Cardiac muscle cell (in vitro differentiated cells and primary cell): ENCODE results near the gene EP400. TPM values are rescaled to one million over a fixed set of nuclear protein-coding genes. Genes with fewer than 3 reads are reported as not detected.
"Not testable (repeated sequence)": the region's sequence is repeated elsewhere in the genome, so short reads cannot be mapped to it uniquely, and the experiment has no call there.

Experiments
- DNase-seq, 2 donors: peaks; one replicate each; pipeline versions ENCODE4 v3.0.0 to v3.0.0-alpha.2; 2010 to 2017; ENCODE audit warnings: low read depth in 1 of 2, low spot score in 1 of 2
- H3K27ac ChIP-seq: fragments of 200-600 bp; sonication (generic); 2 replicates; pipeline ENCODE4 v1.5.1; 2016
- H3K27me3 ChIP-seq: fragments of 200-600 bp; sonication (generic); 2 replicates; pipeline ENCODE4 v1.6.0; 2016; ENCODE audit warnings: control low read depth
- H3K36me3 ChIP-seq: fragments of 200-600 bp; sonication (generic); 2 replicates; pipeline ENCODE4 v1.5.1; 2016; ENCODE audit warnings: control low read depth
- H3K4me1 ChIP-seq: fragments of 200-600 bp; sonication (generic); 2 replicates; pipeline ENCODE4 v1.8.1; 2017; ENCODE audit warnings: low read depth, mild to moderate bottlenecking, mixed run types
- H3K4me3 ChIP-seq: fragments of 200-600 bp; sonication (generic); 2 replicates; pipeline ENCODE4 v1.5.1; 2016; ENCODE audit warnings: mild to moderate bottlenecking
- H3K9me3 ChIP-seq: fragments of 200-600 bp; sonication (generic); 2 replicates; pipeline ENCODE4 v1.5.1; 2017; ENCODE audit warnings: low read depth, mild to moderate bottlenecking, control low read depth
- polyA plus RNA-seq: library from polyadenylated mRNA; unstranded; fragments of >200 nt; fragmentation: Nextera tagmentation; extraction: Ambion mirVana; gene quantifications from 2 replicates; pipeline ENCODE4 v1.2.1, GENCODE V29; 2016
- total RNA-seq: library from RNA; depleted of rRNA; stranded (reverse); fragments of >200 nt; gene quantifications from 2 replicates; pipeline ENCODE4 v1.2.3, GENCODE V29; 2016
- TF ChIP-seq, protein P1 (sequence below): IDR thresholded peaks from 2 replicates; pipeline ENCODE4 v1.5.1; 2012; ENCODE audit warnings: low read depth, mild to moderate bottlenecking, low read length

The EP400 gene
- total and polyA plus RNA-seq, 2 experiments from 2014 or later: 14.6 to 28.4 TPM

DNA sequence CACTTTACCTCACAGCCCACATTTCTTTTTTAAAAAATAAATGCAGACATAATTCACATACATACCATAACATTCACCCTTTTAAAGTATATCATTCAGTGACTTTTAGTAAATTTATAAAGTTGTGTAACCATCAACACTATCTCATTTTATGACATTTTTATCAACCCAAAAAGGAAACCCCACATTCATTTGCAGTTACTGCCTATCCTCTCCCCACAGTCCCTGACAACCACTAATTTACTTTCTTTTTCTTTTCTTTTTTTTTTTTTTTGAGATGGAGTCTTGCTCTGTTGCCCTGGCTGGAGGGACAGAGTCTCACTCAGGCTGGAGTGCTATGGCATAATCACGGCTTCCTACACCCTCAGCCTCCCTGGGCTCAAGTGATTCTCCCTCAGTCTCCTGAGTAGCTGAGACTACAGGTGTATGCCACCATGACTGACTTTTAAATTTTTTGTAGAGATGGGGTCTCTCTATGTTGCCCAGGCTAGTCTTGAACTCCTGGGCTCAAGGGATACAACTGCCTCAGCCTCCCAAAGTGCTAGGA lies 1.5 kb upstream of the EP400 start:
- H3K27ac ChIP-seq: no peak overlapping the region
- H3K27me3 ChIP-seq: no peaks in the 10 kb centered on the region
- DNase-seq: peak in 1 of 2 donors; percentile 29
- H3K4me1 ChIP-seq: no peaks in the 10 kb centered on the region
- H3K4me3 ChIP-seq: no peak overlapping the region
- TF ChIP-seq, protein P1, sequence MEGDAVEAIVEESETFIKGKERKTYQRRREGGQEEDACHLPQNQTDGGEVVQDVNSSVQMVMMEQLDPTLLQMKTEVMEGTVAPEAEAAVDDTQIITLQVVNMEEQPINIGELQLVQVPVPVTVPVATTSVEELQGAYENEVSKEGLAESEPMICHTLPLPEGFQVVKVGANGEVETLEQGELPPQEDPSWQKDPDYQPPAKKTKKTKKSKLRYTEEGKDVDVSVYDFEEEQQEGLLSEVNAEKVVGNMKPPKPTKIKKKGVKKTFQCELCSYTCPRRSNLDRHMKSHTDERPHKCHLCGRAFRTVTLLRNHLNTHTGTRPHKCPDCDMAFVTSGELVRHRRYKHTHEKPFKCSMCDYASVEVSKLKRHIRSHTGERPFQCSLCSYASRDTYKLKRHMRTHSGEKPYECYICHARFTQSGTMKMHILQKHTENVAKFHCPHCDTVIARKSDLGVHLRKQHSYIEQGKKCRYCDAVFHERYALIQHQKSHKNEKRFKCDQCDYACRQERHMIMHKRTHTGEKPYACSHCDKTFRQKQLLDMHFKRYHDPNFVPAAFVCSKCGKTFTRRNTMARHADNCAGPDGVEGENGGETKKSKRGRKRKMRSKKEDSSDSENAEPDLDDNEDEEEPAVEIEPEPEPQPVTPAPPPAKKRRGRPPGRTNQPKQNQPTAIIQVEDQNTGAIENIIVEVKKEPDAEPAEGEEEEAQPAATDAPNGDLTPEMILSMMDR: no peak
- H3K9me3 ChIP-seq: no peaks in the 10 kb centered on the region
- H3K36me3 ChIP-seq: no peaks in the 10 kb centered on the region

DNA sequence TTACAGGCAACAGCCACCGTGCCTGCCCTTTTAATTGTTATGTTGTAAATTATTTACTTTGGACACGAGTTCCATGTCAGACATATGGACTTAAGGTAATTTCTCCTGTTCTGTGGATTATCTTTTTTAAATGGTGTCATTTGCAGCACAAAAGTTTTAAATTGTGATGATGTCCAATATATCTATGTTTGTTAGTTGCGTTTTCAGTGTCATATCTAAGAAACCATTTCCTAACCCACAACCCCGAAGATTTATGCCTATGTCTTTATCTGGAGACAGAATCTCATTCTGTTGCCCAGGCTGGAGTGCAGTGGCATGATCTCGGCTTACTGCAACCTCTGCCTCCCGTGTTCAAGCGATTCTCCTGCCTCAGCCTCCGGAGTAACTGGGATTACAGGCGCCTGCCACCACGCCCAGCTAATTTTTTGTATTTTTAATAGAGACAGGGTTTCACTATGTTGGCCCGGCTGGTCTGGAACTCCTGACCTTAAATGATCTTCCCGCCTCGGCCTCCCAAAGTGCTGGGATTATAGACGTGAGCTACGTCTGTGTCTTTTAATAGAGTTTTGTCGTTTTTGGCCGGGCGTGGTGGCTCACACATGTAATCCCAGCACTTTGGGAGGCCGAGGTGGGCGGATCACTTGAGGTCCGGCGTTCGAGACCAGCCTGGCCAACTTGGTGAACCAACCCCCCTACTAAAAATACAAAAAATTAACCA lies 870 bp upstream of the EP400 start:
- DNase-seq: not testable (repeated sequence)

DNA sequence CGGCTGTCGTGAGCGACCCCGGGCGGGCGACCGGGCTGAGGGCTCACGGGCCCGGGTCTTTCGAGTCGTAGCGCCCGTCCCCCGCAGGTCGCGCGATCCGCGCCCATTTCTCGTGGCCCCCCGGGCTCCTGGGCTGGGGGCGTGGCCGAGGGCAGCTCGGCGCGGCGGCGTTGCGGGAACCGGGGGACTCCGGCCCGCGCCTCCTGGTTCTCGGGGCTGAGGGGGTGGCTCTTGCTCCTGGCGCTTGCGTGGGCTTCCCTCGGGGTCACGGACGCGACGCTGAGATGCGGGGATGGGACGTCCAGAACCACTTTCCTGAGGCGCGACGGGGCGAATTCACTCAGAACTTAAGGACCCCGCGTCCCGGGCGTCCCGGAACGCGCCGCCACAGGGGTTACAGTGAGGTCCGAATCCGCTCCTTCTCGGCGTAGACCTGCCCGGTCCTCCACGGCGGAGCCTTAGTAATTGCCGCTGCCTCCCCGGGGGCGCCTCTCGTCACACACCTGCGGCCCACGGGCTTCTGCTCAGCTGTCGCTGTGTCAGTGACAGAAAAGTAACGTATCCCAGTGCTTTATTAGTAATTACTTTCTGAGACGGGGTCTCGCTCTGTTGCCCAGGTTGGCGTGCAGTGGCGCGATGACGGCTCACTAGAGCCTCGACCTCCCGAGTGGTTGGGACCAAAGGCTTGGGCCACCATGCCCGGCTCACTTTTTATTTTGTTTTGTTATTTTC lies 606 bp downstream of the EP400 start:
- Histone ChIP-seq H3K27me3 (no peaks in the 10 kb centered on the region), H3K4me1 (no peaks in the 10 kb centered on the region), H3K4me3 (peak overlapping the region; percentile 82), H3K9me3 (no peaks in the 10 kb centered on the region), H3K27ac (peak overlapping the region; percentile 82), H3K36me3 (no peaks in the 10 kb centered on the region)
- DNase-seq: peak; percentile 10 to 50
- TF ChIP-seq, protein P1: no peak

More for the DNA sequence above, 870 bp upstream of the EP400 start:
- H3K36me3 ChIP-seq, H3K4me1 ChIP-seq, H3K27me3 ChIP-seq, H3K9me3 ChIP-seq, H3K27ac ChIP-seq: not testable (repeated sequence)
- peak overlapping the region; percentile 82 for H3K4me3 ChIP-seq

DNA sequence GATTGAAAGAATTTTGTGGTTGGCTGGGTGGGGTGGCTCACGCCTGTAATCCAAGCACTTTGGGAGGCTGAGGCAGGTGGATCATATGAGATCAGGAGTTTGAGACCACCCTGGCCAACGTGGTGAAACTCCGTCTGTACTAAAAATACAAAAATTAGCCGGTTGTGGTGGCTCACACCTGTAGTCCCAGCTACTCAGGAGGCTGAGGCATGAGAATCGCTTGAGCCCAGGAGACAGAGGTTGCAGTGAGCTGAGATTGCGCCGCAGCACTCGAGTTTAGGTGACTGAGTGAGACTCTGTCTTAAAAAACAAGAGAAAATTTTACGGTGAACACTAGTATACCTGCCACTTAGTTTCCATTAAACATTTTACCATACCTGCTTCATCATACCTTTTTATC lies 4.1 kb downstream of the EP400 start:
- not testable (repeated sequence) for H3K36me3 ChIP-seq, H3K4me3 ChIP-seq, DNase-seq, H3K4me1 ChIP-seq, H3K27me3 ChIP-seq, H3K9me3 ChIP-seq, H3K27ac ChIP-seq

DNA sequence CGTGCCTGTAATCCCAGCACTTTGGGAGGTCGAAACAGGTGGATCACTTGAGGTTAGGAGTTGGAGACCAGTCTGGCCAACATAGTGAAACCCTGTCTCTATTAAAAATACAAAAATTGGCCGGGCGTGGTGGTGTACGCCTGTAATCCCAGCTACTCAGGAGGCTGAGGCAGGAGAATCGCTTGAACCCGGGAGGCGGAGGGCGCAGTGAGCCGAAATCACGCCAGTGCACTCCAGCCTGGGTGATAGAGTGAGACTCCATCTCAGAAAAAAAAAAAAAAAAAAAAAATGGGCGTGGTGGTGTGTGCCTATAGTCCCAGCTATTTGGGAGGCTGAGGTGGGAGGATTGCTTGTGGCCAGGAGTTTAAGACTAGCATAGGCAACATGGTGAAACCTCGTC lies 4.7 kb downstream of the EP400 start:
- not testable (repeated sequence) for DNase-seq, H3K4me1 ChIP-seq, H3K27ac ChIP-seq

DNA sequence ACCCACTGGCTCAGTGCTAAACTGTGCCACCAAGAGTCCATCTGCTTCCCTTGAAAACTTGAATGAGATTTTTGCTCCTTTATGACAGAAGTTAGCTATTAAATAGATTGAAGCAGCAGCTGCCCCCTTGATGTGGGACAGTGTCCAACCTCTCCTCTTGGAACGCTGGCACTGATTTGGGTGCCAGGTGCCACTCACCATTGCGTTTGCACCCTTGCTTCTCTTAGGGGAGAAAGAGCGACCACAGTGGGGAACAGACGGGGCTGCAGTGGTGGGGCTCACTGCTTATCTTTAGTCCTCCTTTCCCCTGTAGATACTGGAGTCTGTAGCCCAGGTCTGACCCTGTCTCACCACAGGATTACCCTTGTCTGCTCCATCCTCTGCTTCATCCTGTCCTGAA lies 9.4 kb downstream of the EP400 start:
- H3K4me1 ChIP-seq: peaks cover 10% of the 10 kb centered on the region
- H3K27me3 ChIP-seq: no peaks in the 10 kb centered on the region
- H3K9me3 ChIP-seq: no peaks in the 10 kb centered on the region
- TF ChIP-seq, protein P1: no peak
- no peak for DNase-seq
- H3K36me3 ChIP-seq: peaks cover 5% of the 10 kb centered on the region
- no peak overlapping the region for H3K27ac ChIP-seq
- H3K4me3 ChIP-seq: no peak overlapping the region

More for the DNA sequence above, 4.7 kb downstream of the EP400 start:
- not testable (repeated sequence) for H3K27me3 ChIP-seq, H3K4me3 ChIP-seq, H3K9me3 ChIP-seq, H3K36me3 ChIP-seq
